NCI-H2227 treated with DMSO at 0.1 percent for 48 hours (cell line): ENCODE data around the gene SFXN4.
"Not testable (repeated sequence)": the region's sequence is repeated elsewhere in the genome, so short reads cannot be mapped to it uniquely, and the experiment has no call there.

Experiments
- DNase-seq: peaks from one replicate; lab custom pipeline; 2025; lab: John Stamatoyannopoulos, UW

Gene SFXN4

GRCh38 chr10:119143657-119144056 lies 21.9 kb downstream of the SFXN4 start:
- no peak for DNase-seq

DNA sequence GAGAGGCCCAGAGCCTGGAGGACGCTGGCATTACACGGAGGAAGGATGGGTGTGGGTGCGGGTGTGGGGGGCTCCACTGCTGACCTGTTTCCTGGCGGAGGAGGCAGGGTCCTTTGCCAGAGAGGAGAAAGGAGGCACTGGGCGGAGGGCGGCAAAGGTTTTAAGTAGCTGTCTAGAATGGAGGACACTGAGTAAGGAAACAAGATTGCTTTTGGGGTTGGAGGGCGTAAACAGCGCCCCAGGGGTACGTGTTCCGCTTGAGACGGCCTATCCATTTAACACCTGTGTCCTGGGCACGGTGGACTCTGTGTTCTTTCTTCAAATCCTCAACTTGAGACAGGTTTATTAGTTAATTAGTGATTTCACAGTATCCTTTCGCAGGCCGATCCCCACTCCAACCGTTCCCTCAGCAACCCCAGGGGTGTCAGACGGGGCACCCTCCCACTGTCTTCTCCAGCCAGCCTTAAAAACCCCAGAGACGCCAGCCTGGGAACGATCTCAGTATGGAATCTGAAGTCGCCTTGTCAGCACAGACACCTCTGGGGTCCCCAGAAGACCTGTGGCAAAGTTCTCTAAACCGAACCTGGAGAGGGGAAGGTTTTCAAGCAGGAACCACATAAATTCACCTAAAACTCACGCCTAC lies 24.8 kb downstream of the SFXN4 start:
- no peak for DNase-seq

DNA sequence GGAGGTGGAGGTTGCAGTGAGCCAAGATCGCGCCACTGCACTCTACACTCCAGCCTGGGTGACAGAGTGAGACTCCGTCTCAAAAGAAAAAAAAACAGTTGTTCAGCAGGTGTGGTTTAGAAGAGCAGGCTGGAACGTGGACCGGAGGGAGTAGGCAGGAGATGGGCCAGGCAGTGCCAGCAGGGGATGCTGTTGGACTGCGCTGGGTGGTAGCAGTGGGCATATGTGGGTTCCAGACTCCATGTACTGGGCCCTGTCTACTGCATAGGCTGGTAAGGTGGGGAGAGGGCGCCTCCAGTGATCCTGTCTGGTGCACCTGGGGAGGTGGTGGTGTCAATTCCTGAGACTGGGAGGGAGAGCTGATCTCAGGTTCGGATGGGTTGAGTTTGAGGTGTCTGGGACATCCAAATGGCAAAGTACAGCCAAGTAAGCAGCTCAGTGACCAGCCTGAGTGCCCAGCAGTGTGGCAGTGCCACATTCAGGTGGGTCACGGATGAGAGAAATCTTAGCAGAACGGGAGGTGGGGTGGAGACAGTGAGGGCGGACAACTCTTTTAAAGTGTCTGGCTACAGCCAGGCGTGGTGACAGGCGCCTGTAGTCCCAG lies 25.9 kb downstream of the SFXN4 start:
- no peak for DNase-seq

DNA sequence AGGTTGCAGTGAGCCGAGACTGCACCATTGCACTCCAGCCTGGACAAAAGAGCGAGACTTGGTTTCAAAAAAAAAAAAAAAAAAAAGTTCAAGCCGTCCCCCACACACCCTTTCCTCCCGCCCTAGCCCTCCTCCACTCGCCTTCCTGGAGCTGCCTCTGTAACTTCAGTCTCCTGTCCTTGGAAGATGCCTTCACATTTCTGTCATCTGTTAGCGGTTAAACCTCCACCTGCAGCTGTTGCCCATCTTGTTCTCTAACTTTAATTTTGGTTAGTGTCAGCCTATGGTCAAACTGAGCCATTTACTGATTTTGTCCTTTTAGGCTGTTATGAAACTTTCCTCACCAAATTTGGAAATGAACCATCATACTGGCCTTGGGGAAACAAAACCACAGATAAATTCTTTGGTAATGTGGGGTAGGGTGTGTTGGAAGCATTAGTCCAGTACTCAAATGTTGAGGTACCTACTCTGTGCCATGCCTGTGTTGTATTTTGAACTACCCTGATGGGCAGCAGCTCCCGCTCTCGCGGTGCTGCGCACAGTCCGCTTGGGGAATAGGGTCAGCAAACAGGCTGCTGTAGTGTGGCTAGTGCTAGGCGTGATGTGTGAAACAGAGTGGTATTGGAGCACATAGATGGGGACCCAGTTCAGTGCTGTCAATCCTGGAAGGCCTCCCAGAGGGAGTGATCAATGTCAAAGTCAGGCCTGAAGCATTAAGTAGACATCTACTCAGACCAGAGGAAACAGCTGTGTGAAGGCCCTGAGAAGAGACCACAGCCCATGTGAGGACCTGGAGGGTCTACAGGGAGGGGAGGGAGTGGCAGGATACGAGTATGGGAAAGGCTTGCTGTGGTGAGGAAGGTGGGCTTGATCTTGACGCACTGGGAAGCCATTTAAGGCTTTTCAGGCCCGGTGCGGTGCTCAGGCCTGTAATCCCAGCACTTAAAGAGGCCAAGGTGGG lies 26.9 kb downstream of the SFXN4 start:
- no peak for DNase-seq

- DNase-seq, result not testable (repeated sequence)
Measured at GRCh38 chr10:119137878-119138277, 27.6 kb downstream of the SFXN4 start.

- DNase-seq, result no peak
Measured at GRCh38 chr10:119136084-119136483, 29.4 kb downstream of the SFXN4 start.

GRCh38 chr10:119135513-119135881 lies 30.0 kb downstream of the SFXN4 start:
- no peak for DNase-seq

DNA sequence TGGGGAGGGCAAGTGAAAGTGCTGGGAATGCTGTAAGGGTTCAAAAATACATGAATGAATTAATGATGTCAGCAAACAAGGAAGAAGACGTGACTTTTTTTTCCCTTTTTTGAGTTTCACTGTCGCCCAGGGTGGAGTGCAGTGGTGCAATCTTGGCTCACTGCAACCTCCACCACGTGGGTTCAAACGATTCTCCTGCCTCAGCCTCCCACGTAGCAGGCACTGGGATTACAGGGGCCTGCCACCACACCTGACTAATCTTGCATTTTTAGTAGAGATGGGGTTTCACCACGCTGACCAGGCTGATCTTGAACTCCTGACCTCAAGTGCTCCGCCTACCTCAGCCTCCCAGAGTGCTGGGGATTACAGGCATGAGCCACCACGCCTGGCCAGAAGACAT lies 31.6 kb downstream of the SFXN4 start:
- DNase-seq, result no peak

DNA sequence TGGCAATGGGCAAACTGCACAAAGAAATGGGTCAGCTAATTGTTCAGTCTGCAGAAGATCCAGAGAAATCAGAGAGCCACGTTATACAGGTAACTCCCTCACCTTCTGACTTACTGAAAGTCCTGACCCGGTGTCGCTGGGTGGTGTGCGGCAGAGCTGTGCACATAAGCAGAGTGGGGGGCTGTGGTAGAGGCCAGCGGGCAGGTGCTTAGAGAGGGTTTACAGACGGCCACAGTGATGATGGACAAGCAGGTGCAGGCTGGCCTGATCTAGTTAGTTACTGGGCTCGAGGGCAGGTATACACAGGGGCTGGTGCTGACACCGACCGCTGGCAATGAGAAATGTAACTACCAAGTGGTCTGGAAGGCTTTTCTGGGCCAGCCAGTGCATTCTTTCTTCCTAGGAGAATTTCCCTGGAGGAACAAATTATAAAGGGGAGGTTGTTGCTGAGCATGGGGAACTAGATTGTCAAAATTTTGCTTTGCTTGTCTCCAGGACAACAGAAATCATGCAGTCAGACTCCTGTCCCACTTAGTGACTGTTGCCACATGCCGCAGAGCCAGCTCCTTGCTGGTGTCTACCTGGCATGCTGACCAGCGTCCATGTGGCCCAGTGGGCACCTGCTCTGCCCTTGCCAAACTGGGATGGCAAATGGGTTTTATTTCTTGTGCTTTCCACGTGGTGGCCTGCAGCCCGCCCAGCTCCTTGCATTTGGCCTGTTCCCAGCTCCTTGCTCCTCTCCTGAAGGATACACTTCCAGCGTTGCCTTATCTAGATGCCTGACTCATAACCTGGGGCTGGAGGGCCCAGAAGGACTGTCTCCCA lies 32.8 kb downstream of the SFXN4 start:
- no peak for DNase-seq

- DNase-seq, result no peak
Measured at GRCh38 chr10:119131512-119132240, 33.8 kb downstream of the SFXN4 start.

GRCh38 chr10:119129721-119130120 lies 35.8 kb downstream of the SFXN4 start:
- DNase-seq, result no peak

DNA sequence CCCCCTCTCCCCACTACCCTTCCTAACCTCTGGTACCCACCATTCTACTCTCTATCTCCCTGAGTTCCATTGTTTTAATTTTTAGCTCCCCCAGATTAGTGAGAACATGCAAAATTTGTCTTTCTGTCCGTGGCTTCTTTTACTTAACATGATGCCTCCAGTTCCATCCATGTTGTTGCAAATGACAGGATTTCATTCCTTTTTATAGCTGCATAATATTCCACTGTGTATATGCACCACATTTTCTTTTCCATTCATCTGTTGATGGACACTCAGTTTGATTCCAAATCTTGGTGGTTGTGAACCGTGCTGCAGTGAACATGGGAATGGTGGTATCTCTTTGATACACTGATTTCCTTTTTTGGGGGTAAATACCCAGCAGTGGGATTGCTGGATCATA lies 39.6 kb downstream of the SFXN4 start:
- DNase-seq, result no peak

DNA sequence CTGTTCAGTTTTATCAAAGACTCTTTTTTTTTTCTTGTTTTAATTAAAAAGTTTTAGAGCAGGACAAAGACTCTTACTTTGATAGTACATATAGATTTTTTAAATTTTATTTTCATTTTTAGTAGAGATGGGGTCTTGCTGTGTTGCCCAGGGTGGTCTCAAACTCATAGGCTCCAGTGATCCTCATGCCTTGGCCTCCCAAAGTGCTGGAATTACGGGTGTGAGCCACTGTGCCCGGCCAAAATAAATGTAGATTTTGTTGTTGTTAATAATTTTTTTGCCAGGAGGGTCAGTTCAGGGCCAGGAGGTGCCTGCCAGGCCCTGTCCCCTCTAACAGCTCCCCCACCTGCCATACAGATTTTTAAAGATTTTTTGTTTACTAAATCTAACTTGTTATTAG lies 44.6 kb downstream of the SFXN4 start:
- DNase-seq, result no peak

- no peak for DNase-seq
Measured at GRCh38 chr10:119120413-119120867, 45.1 kb downstream of the SFXN4 start.

DNA sequence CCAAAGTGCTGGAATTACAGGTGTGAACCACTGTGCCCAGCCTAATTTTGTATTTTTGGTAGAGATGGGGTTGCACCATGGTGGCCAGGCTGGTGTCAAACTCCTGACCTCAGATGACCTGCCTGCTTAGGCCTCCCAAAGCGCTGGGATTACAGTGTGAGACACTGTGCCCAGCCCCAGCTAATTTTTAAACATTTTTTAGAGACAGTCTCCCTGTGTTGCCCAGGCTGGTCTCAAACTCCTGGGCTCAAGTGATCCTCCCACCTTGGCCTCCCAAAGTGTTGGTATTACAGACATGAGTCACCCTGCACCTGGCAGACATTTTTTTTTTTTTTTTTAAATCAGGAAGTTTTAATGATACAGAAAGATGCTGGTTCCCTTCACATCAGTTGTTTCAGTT lies 46.1 kb downstream of the SFXN4 start:
- no peak for DNase-seq

- DNase-seq, result no peak
Measured at GRCh38 chr10:119118231-119118630, 47.3 kb downstream of the SFXN4 start.

GRCh38 chr10:119116326-119116951 lies 49.1 kb downstream of the SFXN4 start:
- no peak for DNase-seq

GRCh38 chr10:119115926-119116325 lies 49.6 kb downstream of the SFXN4 start:
- no peak for DNase-seq

GRCh38 chr10:119113751-119114732 lies 51.5 kb downstream of the SFXN4 start:
- no peak for DNase-seq

GRCh38 chr10:119112056-119112455 lies 53.5 kb downstream of the SFXN4 start:
- no peak for DNase-seq
